Stimulated activated CD4-positive, alpha-beta T cell treated with anti-CD3 and anti-CD28 coated beads, Interleukin-15, amount 100 ng/mL, for 1 hour (primary cell): ENCODE results near the gene AGBL3.
"Not testable (repeated sequence)": the region's sequence is repeated elsewhere in the genome, so short reads cannot be mapped to it uniquely, and the experiment has no call there.

ENCODE experiments used
- DNase-seq, 2 donors: peaks; one replicate each; pipeline ENCODE4 v3.0.0-alpha.2; 2020; ENCODE audit warnings: low read depth in 1 of 2, low spot score in 1 of 2

The AGBL3 gene

DNA sequence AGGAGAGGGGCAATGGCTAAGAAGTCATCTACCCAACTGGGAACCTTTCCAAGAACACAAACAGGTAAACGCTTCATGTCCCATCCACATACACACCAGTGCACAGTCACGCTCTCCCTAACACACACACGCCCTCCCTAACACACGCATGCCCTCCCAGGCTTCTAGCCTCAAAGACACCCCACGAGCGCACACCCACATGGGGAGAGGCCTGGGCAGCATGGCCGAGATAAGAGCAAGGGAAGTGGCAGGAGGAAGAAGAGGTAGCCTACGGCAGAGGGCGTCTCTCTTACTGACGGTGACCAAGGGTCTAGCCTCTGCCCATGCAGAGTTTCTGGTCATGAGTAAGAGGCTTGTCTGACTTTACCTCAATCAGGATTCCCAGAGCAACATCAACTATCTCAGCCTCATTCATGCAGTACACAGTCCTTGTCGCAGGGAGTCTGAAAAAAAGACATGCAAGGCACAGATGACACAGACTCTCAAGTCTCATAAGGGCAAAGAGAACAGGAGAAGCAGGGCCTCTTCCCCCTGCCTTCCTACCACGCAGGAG lies 181.1 kb downstream of the AGBL3 start:
- DNase-seq: no peak

DNA sequence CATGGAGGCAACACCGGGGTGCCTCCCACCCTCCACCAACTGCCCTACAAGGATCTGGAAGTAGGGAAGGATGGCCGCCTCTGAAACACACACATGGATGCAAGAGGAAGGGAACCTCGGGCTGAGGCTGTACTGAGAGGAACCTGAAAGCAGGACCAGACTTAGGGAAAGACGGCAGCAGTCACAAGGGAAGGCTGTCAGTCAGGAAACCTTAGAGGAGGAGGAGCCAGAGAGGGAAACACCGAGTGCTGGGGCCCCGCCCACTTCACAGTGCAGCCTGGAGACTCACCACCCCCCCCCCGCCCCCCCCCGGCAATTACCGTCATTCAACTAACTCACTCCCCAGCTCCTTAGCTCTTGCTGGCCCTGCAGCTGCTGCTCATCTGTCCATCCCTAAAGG lies 181.7 kb downstream of the AGBL3 start:
- DNase-seq: no peak

DNA sequence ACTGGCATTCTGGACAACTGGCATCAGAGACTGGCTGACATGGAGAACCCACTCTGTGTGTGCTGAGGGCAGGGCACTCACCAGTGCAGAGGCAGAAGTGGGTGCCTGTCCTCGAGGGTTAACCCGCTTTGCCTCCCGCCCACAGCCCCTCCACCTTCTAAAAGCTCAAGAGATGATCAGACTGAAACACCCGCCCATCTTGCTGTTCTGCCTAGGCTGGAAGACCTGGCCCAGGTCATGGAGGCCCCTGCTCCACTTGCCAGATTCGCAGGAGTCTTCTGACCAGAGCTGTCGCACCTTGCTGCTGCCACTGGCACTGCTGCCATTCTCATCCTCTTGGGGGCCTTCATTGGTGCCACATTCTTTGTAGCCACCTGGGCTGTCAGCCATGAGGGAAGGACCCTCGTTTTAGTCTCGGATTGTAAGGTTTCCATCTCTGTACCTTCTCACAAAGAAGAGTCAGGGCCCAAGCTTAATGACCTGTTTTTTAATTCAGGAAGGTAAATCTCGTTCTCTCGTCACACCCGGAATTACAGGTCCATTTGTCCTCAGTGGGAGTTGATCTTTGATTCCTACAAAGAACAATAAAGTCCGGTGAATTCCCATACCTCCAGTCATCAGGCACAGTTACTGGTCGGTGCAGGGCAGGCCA lies 182.3 kb downstream of the AGBL3 start:
- DNase-seq: no peak

DNA sequence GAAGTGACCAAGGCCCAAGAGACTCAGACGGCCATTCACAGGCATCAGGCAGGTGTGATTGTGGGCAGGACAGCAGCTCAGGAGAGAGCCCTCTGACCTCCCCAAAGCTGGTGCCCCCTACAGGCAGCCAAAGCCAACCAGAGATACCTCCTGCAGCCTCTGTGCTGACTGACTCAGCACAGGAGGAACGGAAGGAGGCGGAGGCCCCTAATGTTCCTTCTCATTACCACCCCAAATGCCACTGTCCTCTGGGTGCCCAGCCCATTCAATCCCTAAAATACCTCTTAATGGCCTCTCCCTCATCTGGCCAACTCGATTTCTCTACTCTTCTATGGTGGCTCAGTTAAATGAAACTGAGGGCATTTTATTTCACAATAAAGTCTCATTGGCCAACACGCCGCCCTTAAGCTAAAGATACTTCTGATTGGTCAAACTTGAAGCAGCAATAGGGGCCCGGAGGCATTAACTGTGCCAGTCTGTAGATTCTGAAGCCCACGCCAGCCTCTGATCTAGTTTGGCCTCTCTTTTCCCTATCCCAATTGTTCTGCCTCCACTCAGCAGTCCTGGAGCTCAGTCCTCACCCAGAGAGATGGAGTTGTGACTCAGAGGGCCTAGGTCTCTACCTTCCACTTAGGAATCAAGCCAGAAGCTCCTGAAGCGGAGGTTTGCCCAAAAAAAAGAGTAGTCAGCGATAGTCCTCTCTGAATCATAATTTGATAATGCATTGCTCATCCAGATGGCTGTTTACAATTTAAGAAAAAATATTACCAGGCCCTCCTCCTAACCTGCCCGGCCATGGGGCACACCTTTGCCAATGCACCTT lies 183.0 kb downstream of the AGBL3 start:
- peak in 1 of 2 donors; percentile 29 for DNase-seq

DNA sequence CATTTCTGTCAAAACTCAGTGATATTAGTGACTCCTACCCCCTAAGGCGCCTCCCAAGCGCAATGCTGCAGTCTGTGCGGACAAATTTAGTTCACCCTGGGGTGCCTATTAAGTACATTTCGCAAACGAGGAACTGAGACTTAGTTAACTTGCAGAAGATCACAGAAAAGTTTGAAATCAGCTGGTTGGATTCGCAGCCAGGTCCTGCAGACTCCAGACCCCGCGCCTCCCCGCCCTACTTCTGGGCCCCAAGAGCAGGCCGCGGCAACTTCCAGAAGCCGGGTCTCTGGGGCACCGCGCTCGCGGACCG lies 183.6 kb downstream of the AGBL3 start:
- peak in 1 of 2 donors; percentile 14 for DNase-seq

DNA sequence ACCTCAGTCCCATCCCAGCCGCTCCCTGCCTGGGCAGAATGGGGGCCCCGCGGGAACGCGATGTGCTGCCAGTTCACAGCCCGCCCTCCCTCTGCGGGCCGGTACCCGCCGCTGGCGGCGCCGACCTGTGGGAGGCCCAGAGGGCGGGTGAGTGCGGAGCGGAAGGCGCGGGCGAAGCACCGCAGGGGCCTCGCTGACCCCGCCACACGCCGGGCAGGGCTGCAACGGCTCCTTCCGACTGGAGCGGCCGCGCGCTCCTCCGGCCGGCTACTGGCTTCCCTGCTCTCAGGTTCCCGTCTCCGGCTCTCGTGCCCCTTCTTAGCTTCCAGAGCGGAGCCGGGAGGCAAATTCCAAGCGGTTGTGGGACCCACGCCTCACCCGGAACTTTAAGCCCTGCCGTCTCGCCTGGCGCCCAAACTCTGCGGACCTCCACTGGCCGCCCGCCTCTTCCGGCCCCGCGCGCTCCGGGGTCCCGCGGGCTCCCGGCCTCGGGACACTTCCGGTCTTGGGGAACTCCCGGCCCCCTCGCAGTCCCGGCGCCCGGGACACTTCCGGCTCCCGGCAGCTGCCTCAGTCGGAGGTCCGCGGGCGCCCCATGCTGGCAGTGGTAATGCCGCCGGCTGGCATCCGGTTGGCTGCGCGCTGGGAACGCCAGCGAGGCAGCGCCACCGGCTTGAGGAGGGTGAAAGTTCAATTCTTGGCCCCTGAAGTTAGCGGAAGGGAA lies 184.1 kb downstream of the AGBL3 start, which contains the start of gene CYREN:
Gene CYREN, minus strand, starts transcription at position 434 of the 724 bp plus-strand sequence. CDS start 1,785 bp downstream, outside the sequence.
- DNase-seq: peak; percentile 78 to 90

DNA sequence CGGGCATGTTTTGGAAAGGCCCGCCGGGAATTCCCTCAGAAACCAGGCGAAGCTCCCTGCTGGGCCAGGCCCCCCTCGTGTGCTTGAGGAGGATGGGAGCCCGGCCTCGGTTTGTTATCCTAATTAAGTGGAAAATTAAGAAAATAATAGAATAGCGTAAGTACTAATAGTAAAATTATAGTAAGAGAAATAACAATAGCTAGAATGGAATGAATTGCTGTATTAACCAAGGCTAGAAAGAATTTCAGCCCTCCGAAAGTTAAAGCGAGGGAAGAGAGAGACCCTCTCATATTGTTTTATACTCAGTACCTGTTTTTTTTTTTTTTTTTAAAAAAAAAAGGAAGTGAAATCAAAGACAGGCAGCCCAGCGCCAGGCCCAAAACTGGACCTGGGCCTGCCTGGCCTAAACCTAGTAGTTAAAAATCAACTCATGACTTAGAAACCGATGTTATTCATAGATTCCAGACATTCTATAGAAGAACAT lies 184.7 kb downstream of the AGBL3 start:
- DNase-seq: not testable (repeated sequence)

DNA sequence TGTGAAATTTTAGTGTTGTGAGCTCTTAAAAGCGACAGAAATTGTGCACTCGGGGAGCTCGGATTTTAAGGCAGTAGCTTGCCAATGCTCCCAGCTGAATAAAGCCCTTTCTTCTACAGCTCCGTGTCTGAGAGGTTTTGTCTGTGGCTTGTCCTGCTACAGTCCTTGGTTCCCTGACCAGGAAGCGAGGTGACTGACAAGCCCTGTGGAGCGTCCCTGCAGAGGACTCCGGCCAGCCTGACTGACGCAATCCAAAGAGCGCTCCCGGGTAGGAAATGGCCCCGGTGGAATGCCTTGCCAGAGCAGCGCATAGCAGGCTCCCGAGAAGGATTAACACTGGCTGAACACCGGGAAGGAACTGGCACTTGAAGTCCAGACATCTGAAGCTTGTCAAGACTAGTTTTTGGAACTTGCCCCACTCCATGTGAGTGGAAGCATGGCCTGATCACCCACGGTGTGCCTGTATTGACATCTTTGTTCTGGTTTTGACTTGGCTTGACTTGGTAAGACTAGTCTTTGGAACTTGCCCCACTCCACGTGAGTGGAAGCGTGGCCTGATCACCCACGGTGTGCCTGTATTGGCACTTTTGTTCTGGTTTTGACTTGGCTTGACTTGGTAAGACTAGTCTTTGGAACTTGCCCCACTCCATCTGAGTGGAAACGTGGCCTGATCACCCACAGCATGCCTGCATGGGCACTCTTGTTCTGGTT lies 185.4 kb downstream of the AGBL3 start:
- not testable (repeated sequence) for DNase-seq

DNA sequence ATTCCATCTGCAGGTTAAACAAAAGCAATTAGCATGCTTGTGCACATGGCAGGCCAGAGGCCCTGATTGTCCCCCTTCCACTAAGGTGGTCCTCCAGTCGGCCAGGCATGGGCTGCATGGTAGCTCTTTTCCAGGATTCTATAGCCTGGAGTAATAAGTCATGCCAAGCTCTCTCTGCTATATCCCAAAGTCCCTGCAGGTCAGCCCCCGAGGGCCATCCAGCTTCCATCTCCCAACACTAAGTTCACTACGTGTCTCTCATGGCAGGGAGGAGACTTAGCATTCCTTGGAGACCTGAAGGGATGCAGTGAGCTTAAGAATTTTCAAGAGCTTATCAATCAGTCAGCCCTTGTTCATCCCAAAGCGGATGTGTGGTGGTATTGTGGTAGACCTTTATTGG lies 187.6 kb downstream of the AGBL3 start:
- not testable (repeated sequence) for DNase-seq

DNA sequence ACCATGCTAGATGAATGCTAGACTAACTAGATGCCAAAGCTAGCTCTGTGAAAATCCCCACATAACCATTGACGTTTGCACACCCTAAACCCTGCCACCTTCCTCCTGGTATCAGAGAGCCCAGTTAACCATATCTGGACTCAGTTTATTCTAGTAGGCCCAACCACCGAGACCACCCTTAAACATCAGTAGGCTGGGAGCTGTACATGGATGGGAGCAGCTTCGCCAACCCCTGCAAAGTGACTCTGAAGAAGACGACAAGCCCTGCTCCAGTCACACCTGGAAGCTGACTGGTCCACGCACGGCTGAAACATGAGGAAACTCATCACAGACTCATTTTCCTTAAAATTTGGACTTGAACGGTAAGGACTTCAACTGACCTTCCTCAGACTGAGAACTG lies 188.6 kb downstream of the AGBL3 start:
- no peak for DNase-seq

DNA sequence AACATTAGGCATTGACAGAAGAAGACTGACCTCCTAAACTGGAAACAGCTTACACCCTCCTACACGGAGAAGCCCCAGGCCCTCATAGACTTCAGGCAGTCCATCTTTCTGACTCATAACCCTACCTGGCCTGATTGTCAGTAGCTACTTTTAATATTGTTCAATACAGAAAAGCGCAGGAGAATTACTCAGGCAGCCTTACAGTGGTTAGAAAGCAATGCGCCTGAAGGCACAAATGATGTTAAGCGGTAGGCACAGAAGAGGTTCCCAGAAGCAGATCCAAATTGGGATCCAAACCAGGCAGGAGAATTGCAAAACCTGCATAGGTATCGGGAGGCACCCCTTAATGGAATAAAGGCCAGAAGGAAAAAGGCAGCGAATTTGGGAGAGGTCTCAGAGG lies 189.6 kb downstream of the AGBL3 start:
- no peak for DNase-seq

DNA sequence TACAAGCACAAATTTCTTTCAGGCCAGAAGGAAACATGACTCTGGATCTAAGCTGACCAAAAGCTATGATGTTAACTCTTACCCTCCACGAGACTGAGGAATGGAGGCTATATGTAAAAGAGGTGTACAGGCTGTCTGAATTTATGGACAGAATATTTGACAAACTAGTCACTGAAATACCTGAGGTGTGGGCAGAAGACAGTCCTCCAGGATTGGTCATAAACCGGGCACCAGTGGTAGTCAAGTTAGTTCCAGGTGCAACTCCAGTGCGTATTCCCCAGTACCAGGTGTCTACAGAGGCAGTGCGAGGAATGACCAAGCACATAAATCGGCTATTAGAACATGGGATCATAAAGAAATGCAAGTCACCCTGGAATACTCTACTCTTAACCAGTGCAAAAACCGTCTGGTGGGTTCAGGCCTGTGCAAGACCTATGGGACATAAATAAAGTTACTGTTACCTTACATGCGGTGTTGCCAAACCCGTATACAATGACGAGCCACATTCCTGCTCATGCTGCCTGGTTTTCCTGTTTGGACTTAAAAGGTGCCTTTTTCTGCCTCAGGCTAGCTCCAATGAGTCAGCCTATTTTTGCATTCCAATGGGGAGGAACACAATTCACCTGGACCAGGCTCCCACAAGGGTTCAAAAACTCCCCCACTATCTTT lies 190.9 kb downstream of the AGBL3 start:
- DNase-seq: no peak

DNA sequence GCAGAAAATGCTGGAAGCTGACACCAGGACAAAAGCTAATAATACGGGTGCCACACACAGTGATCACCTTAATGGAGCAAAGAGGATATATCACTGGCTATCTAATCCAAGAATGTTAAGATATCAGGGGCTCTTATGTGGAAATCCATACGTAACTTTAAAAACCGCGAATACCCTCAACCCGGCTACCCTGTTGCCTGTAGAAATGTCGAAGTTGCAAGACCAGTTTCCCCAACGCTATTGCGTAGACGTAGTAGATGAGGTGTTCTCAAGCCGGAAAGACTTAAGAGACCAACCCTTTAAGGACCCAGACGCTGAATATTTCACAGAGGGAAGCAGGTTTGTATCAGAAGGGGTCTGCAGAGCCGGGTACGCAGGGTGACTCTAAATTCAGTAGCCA lies 192.1 kb downstream of the AGBL3 start:
- DNase-seq: no peak

DNA sequence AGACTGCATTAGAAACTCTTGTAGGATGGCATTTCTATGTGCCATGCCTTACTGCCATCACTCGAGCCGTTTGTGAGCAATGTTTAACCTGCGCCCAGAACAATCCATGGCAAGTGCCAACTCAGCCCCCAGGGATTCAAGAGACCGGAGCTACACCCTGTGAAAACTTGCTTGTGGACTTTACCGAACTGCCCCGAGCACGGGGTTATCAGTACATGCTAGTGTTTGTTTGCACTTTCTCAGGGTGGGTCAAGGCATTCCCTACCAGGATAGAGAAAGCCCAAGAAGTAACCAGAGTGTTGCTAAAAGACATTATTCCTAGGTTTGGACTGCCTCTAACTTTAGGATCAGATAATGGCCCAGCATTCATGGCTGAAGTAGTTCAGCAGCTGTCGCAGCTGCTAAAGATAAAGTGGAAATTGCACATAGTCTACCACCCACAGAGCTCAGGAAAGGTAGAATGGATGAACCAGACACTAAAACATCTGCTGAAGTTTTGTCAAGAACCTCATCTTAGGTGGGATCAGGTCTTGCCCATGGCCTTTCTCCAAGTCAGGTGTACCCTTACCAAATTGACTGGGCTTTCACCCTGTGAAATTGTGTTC lies 193.1 kb downstream of the AGBL3 start:
- DNase-seq: no peak

DNA sequence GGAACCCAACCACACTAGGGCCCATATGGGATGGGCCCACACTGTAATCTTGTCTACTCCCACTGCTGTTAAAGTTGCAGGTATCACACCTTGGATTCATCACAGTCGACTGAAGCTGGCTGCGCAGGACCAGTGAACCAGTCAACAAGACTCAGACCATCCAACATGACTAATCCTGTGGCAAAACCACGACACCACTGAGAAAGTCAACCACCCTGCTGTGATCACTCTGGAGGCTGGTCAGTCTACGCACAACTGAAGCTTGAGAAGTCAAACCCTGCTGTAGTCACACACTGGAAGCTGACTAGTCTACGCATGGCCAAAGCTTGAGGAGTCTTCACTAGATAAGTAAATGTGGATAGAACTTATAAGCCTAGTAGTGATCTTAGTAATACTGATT lies 193.8 kb downstream of the AGBL3 start:
- DNase-seq: no peak

DNA sequence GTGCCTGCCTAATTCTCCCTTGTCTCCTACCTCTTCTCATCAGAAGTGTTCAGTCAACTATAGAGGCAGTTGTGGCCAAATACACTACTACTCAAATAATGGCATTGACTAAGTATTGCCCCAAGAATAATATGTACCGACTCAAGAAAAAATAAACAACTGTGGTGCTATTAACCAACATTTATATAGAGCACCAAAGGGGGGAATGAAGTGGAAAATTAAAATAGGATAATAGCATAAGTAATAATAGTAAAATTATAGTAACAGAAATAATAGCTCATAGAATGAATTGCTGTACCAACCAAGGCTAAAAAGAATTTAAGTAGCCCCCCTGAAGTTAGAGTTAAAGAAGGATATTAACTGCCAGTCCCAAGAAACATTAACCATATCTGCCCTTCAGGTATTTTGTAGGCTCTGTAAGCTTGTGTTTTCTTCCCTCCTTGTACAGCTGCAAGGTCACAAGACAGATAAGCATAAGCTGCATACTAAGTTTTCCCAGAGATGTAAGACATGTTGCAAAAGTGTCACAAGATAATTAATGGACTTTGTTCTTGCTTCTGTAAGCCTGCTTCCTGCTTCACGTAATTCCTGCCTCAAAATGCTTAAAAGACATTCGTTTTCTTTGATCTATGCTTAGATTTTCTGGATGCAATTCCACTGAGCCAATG lies 195.1 kb downstream of the AGBL3 start:
- no peak for DNase-seq

DNA sequence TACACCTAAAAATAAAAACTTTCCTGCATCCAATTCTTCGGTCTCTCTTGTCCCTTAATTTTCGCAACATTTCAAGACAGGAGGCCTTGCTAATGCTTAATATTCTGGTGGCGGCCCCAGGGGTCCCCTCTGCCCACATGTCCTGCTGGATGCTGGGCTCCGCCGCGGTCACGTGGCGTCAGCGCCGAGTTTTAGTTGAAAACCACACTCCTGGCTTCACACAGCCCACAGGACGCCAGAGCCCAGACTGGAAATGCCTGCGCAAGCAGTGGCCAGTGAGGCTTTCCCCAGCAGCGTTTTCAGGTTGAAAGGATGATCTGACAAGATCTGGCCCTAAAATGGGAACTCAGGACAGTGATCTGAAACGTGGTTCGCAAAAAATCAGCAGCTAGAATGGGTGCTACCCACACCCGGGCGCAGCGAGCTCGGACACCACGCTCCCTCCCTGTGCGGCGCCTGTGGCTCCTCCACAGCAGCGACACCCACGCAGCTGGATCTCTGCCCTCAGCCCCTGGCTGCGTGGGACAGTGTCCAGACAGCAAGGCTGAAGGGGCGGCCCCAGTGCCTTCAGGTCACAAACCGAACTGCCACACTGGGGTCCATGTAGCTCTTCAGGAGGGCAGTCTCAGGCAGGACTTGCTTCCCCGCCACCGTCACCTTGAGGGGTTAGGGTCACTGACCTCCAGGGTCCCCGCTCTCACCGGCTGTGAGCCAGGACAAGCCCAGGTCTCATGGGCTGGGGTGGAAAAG lies 195.8 kb downstream of the AGBL3 start:
- no peak for DNase-seq

DNA sequence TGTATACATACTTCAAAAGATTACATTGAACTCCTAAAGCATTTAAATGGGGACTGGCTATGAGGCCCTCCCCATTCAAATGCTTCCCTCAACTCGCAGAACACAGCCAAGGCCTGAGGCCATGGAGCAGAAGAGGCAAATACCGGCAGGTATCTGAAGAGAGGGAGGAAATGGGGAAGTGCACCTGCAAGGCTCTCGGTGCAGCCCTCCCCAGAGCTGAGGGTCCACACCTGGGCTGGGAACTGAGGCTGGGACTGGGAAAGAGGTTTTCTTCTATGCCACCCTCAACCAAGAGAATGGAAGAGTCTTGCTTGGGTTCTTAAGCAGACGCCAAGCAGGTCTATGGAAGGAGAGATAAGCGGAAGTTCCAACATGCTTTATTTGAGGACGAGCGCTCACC lies 197.2 kb downstream of the AGBL3 start:
- DNase-seq: no peak
